ENCODE results near the gene TMEM167B.

The TMEM167B gene

DNA sequence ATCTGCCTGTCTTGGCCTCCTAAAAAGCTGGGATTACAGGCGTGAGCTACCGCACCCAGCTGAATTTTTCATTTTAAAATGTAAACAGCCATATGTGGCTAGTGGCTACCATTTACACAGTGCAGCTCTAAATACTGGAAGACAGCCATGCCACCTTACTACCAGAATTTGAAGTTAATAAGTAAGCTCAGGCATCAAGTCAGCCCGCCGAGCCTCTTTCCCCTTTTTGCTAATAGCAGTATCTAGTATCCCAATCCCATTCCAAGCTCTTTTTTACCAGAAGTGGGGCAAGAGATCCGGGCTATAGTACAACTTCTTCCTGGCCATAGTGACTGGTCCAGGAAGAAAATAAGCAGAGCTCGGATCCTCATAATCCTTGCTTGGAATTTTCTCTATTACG, 29.9 kb upstream of the TMEM167B start:
- Histone ChIP-seq H3K27me3 (replicated peaks; ENCODE audit: control insufficient read depth, insufficient read depth, low read length) (no peaks in the 10 kb centered on the region), H3K36me3 (ENCODE audit: control insufficient read depth, insufficient read depth, low read length) (no peaks in the 10 kb centered on the region; the same call in 1 of the 2 replicates), H3K4me3 (replicated peaks; ENCODE audit: low read depth, low read length) (no peak overlapping the region)
- TF ChIP-seq, protein P1, sequence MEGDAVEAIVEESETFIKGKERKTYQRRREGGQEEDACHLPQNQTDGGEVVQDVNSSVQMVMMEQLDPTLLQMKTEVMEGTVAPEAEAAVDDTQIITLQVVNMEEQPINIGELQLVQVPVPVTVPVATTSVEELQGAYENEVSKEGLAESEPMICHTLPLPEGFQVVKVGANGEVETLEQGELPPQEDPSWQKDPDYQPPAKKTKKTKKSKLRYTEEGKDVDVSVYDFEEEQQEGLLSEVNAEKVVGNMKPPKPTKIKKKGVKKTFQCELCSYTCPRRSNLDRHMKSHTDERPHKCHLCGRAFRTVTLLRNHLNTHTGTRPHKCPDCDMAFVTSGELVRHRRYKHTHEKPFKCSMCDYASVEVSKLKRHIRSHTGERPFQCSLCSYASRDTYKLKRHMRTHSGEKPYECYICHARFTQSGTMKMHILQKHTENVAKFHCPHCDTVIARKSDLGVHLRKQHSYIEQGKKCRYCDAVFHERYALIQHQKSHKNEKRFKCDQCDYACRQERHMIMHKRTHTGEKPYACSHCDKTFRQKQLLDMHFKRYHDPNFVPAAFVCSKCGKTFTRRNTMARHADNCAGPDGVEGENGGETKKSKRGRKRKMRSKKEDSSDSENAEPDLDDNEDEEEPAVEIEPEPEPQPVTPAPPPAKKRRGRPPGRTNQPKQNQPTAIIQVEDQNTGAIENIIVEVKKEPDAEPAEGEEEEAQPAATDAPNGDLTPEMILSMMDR (IDR thresholded peaks at IDR 0.05; ENCODE audit: insufficient read depth, low read length, poor library complexity, severe bottlenecking) = no peak
- DNase-seq (ENCODE audit: extremely low read depth, insufficient read length) = no peak

DNA sequence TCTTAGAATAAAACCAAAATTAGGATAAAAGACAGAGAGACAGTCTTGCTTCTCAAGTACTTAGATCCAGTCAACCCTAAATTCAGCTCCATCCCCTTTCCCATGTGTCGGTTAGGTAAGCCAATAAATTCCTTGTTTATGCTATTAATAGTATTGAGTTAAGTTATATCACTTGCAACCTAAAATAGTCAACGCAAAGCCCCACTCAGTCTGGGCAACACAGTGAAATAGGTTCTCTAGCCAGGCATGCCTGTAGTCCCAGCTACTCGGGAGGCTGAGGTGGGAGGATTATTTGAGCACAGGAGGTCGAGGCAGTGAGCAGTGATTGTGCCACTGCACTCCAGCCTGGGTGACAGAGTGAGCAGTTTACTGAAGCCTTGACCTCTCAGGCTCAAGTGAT, 29.4 kb upstream of the TMEM167B start:
- no peak overlapping the region for H3K4me3 ChIP-seq (replicated peaks; ENCODE audit: low read depth, low read length)
- TF ChIP-seq, protein P1 (IDR thresholded peaks at IDR 0.05; ENCODE audit: insufficient read depth, low read length, poor library complexity, severe bottlenecking) = no peak
- no peak for DNase-seq (ENCODE audit: extremely low read depth, insufficient read length)
- H3K36me3 ChIP-seq (ENCODE audit: control insufficient read depth, insufficient read depth, low read length) = no peaks in the 10 kb centered on the region; the same call in 1 of the 2 replicates
- H3K27me3 ChIP-seq (replicated peaks; ENCODE audit: control insufficient read depth, insufficient read depth, low read length) = no peaks in the 10 kb centered on the region

DNA sequence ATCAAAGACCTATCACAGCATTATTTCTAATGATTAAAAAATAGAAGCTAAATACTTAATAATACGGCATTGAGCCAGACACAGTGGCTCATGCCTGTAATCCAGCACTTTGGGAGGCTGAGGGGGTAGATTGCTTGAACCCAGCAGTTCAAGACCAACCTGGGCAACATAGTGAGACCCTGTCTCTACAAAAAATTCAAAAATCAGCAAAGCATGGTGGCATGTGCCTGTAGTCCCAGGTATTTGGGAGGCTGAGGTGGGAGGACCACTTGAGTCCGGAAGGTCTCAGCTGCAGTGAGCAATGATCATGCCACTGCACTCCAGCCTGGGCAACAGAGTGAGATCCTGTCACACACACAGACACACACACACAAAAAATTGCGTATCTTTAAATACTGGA, 25.4 kb upstream of the TMEM167B start:
- Histone ChIP-seq H3K36me3 (ENCODE audit: control insufficient read depth, insufficient read depth, low read length) (peaks cover 2% of the 10 kb centered on the region; the same call in 1 of the 2 replicates), H3K4me3 (replicated peaks; ENCODE audit: low read depth, low read length) (no peak overlapping the region), H3K27me3 (replicated peaks; ENCODE audit: control insufficient read depth, insufficient read depth, low read length) (no peaks in the 10 kb centered on the region)
- no peak for DNase-seq (ENCODE audit: extremely low read depth, insufficient read length)
- TF ChIP-seq, protein P1 (IDR thresholded peaks at IDR 0.05; ENCODE audit: insufficient read depth, low read length, poor library complexity, severe bottlenecking) = no peak

DNA sequence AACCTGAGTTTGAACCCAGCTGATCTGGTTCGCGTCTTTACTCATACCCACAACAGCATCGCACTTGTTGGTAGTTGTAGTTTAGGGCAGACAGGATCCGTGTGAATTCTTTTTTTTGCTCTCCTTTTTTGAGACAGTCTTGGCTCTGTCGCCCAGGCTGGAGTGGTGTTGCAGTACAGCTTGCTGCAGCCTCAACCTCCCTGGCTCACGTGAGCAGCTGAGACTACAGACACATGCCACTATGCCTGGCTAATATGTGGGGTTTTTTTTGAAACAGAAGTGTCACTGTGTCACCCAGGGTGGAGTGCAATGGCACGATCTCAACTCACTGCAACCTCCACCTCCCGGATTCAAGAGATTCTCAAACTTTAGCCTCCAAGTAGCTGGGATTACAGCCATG, 22.7 kb upstream of the TMEM167B start:
- peaks cover 2% of the 10 kb centered on the region; the same call in 1 of the 2 replicates for H3K36me3 ChIP-seq (ENCODE audit: control insufficient read depth, insufficient read depth, low read length)
- TF ChIP-seq, protein P1 (IDR thresholded peaks at IDR 0.05; ENCODE audit: insufficient read depth, low read length, poor library complexity, severe bottlenecking) = no peak
- no peaks in the 10 kb centered on the region for H3K27me3 ChIP-seq (replicated peaks; ENCODE audit: control insufficient read depth, insufficient read depth, low read length)
- no peak overlapping the region for H3K4me3 ChIP-seq (replicated peaks; ENCODE audit: low read depth, low read length)
- no peak for DNase-seq (ENCODE audit: extremely low read depth, insufficient read length)

DNA sequence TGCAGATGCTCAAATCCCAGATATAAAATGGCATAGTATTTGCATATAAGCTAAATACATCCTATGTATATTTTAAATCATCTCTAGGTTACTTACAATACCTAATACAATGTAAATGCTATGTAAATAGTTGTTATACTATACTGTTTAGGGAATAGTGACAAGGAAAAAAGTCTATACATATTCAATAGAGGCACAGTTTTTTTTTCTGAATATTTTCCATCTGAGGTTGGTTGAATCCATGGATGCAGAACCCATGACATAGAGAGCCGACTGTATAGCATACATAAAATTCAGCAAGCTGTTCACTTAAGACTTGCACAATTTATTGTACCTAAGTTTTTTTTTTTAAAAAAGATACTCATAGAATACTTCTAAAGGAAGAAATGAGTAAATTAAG, 21.3 kb upstream of the TMEM167B start:
- DNase-seq (ENCODE audit: extremely low read depth, insufficient read length) = no peak
- Histone ChIP-seq H3K27me3 (replicated peaks; ENCODE audit: control insufficient read depth, insufficient read depth, low read length) (no peaks in the 10 kb centered on the region), H3K36me3 (ENCODE audit: control insufficient read depth, insufficient read depth, low read length) (peaks cover 2% of the 10 kb centered on the region; the same call in 1 of the 2 replicates), H3K4me3 (replicated peaks; ENCODE audit: low read depth, low read length) (no peak overlapping the region)
- TF ChIP-seq, protein P1 (IDR thresholded peaks at IDR 0.05; ENCODE audit: insufficient read depth, low read length, poor library complexity, severe bottlenecking) = no peak

Data from GM06990 (cell line).